Uterus (tissue), 4 donors: ENCODE results near the gene CHMP6. TPM values are rescaled to one million over a fixed set of nuclear protein-coding genes. Genes with fewer than 3 reads are reported as not detected.
A peak's percentile ranks its signal among the peaks of the same experiment; 100 is the strongest.

Experiments used
- DNase-seq, 2 donors: peaks; one replicate each; pipeline ENCODE4 v3.0.0-alpha.2; 2019 to 2020
- H3K27ac ChIP-seq, 2 donors: fragments of 200-600 bp; sonication (generic); 1 replicate in 1 of 2; 2 replicates in 1 of 2; pipeline ENCODE4 v1.5.1; 2016 to 2018
- H3K27me3 ChIP-seq, 2 donors: fragments of 200-600 bp; sonication (generic); one replicate each; pipeline ENCODE4 v1.5.1; 2018 to 2019; ENCODE audit warnings: control low read depth in 1 of 2
- H3K36me3 ChIP-seq, 2 donors: fragments of 200-600 bp; sonication (generic); one replicate each; pipeline ENCODE4 v1.5.1; 2019; ENCODE audit warnings: control low read depth in 1 of 2
- H3K4me1 ChIP-seq, 2 donors: fragments of 200-600 bp; sonication (generic); one replicate each; pipeline ENCODE4 v1.5.1; 2018 to 2019; ENCODE audit warnings: control low read depth in 1 of 2
- H3K4me3 ChIP-seq, 2 donors: fragments of 200-600 bp; sonication (generic); 1 replicate in 1 of 2; 2 replicates in 1 of 2; pipeline ENCODE4 v1.5.1; 2018 to 2019; ENCODE audit warnings: mild to moderate bottlenecking in 1 of 2
- H3K9me3 ChIP-seq, 2 donors: fragments of 200-600 bp; sonication (generic); one replicate each; pipeline ENCODE4 v1.5.1; 2019; ENCODE audit warnings: control low read depth in 1 of 2
- CTCF ChIP-seq, 4 experiments: fragments of 200-600 bp in 2 of 4; fragments of 450-650 bp in 2 of 4; sonication (generic) in 2 of 4; IDR thresholded peaks; one replicate each; pipeline ENCODE4 v1.5.1; 2016 to 2019; ENCODE audit warnings: antibody characterized with exemption in 4 of 4, mild to moderate bottlenecking in 2 of 4, moderate library complexity in 1 of 4
- POLR2A ChIP-seq, 2 donors: fragments of 450-650 bp; IDR thresholded peaks; one replicate each; pipeline ENCODE4 v1.6.1; 2016; ENCODE audit warnings: antibody characterized with exemption in 2 of 2, mild to moderate bottlenecking in 1 of 2, moderate library complexity in 1 of 2
- intact Hi-C: fragments of 100-400 bp; cut with DNase I; formaldehyde crosslinking; loops from one replicate; pipeline ENCODE4 v1.15.1; 2023; ENCODE audit warnings: low total_unique reads
- total RNA-seq, 4 donors: library from RNA; depleted of rRNA in 3 of 4; stranded (reverse); fragments of >200 nt in 3 of 4; gene quantifications; one replicate each; pipeline versions ENCODE4 v1.1.0 to v1.2.4, GENCODE V29; 2014 to 2023
- donor health status: DM: yes; HTN: yes; CAD: no.

CHMP6 gene
- total RNA-seq, 4 donors from 2014 or later, result 3.6 to 33.2 (median 19.8) TPM

DNA sequence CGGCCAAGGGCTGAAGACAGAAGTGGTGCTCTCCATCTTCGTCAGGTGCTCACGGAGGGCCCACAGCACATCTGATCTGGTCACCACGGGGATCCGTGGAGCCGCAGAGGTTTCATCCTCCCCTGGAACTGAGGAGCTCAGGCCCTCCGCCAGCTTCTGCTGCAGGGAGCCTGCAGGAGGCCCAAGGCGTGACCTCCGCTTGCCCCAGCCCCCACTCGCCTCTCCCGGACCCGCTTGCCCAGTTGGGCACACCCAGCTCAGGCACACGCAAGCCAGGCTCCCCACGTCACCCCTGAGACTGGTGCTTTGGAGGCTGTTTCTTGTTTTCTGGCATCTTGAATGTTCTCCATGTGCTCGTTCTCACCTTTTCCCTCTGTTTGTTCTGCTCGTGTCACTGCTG, 39.4 kb upstream of the CHMP6 start:
- H3K9me3 ChIP-seq, result no peaks in the 10 kb centered on the region
- DNase-seq, result peak in 1 of 2 donors; percentile 13
- no peaks in the 10 kb centered on the region for H3K27me3 ChIP-seq
- H3K27ac ChIP-seq, result no peak overlapping the region
- no peaks in the 10 kb centered on the region for H3K36me3 ChIP-seq
- intact Hi-C loops, result no loop called here
- H3K4me3 ChIP-seq, result no peak overlapping the region
- no peaks in the 10 kb centered on the region for H3K4me1 ChIP-seq
- TF ChIP-seq POLR2A (IDR thresholded peaks at IDR 0.05) (no peak), CTCF (IDR thresholded peaks at IDR 0.05) (no peak)

DNA sequence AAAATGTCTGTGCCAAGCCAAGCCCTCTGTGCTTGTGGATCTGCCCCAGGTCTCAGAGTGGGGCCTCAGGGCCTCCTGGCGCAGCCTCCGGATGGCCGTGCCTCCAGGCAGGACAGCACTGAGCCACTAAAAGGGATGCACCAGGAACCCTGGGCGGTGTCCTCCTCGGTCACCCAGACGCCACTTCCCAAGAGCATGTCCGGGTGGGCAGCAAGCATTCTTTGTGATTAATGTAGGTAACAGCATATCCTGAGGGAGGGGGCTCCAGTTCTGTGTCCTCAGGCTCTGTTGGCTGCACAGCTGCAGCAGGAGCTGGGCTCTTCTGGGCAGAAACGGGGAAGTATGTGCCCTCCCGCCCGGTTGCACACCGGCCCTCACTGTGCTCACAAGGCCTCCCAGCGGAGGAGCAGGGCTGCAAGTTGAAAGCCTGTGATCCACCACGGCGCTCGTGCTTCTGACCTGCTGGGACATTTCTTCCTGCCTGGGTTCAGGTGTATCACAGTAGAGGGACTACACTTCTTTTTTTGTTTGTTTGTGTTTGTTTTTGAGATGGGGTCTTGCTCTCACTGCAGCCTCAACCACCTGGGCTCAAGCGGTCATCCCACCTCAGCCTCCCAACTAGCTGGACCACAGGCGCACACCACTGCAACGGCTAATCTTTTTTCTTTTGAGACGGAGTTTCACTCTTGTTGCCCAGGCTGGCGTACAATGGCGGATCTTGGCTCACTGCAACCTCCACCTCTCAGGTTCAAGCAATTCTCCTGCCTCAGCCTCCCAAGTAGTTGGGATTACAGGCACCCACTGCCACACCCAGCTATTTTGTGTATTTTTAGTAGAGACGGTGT, 37.9 kb upstream of the CHMP6 start:
- no peaks in the 10 kb centered on the region for H3K36me3 ChIP-seq
- intact Hi-C loops, result no loop called here

DNA sequence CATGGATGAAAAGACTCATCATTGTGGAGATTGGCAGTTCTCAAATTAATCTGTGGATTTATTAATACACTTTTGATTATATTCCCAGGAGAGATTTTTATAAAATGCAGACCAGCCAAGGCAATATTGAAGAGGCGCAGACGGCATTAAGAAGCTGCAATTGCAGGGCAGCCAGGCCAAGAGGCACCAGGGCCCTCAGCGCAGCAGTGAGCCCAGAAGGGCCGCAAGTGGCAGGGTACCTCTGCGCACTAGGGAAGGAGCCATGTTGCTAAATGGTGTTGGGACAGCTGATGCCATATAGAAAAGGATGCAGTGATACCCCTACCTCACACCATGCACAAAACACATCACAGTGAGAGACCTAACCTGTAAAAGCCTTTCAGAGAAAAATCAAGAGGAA, 36.6 kb upstream of the CHMP6 start:
- no peaks in the 10 kb centered on the region for H3K36me3 ChIP-seq
- intact Hi-C loops, result no loop called here
- peak in 1 of 2 donors; percentile 2 for DNase-seq
- no peaks in the 10 kb centered on the region for H3K27me3 ChIP-seq
- no peak overlapping the region for H3K4me3 ChIP-seq
- no peaks in the 10 kb centered on the region for H3K9me3 ChIP-seq
- no peak for TF ChIP-seq CTCF (IDR thresholded peaks at IDR 0.05)
- no peak for TF ChIP-seq POLR2A (IDR thresholded peaks at IDR 0.05)
- no peak overlapping the region for H3K27ac ChIP-seq
- H3K4me1 ChIP-seq, result peaks cover 0 to 14% of the 10 kb centered on the region in 2 donors

More for the DNA sequence above, 37.9 kb upstream of the CHMP6 start:
- TF ChIP-seq POLR2A (IDR thresholded peaks at IDR 0.05), result no peak
- no peak for TF ChIP-seq CTCF (IDR thresholded peaks at IDR 0.05)
- Histone ChIP-seq H3K4me1 (peaks cover 0 to 2% of the 10 kb centered on the region in 2 donors), H3K9me3 (no peaks in the 10 kb centered on the region), H3K4me3 (no peak overlapping the region), H3K27me3 (no peaks in the 10 kb centered on the region), H3K27ac (no peak overlapping the region)
- peak in 1 of 2 donors; percentile 12 for DNase-seq

DNA sequence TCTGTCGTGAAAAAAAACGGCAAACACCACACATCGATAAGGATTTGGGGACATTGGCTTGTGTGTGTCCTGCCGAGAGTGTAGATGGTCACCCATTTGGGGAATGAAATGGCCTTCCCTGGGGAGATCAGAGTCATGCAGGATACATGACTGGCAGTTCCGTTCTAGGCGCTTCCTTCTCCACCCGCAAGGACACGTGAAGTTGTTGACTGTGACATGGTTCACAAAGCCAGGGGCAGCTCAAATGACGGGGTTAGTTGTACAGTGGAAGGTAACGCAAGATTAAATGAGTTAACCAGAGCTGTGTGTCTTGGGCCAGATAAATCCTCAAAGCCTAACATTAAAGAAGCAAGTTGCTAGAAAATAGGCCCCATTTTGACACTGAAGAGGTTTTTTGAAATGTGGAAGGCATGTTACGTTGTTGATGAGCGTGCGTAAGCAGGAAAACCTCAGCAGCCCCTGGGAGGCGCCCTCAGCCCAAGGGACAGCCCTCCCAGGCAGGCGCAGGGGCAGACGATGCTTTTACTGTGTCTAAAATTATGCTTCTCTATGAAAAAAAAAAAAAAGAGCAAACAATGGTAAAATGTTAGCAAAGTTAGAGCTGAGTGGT, 35.9 kb upstream of the CHMP6 start:
- no peaks in the 10 kb centered on the region for H3K9me3 ChIP-seq
- peaks cover 5 to 20% of the 10 kb centered on the region in 2 donors for H3K4me1 ChIP-seq
- no peaks in the 10 kb centered on the region for H3K27me3 ChIP-seq
- peak; percentile 10 for DNase-seq
- intact Hi-C loops, result no loop called here
- no peak overlapping the region for H3K4me3 ChIP-seq
- H3K36me3 ChIP-seq, result no peaks in the 10 kb centered on the region
- no peak overlapping the region for H3K27ac ChIP-seq
- TF ChIP-seq CTCF (IDR thresholded peaks at IDR 0.05) (no peak), POLR2A (IDR thresholded peaks at IDR 0.05) (no peak)
